OCI-LY7 (cell line): ENCODE measurements around the gene PDAP1.

ENCODE experiments used
- CTCF ChIP-seq: fragments of 200-600 bp; sonication (generic); conservative IDR thresholded peaks from 2 replicates; pipeline ENCODE4 v1.5.1; 2014; ENCODE audit warnings: mild to moderate bottlenecking, antibody characterized with exemption, low read length, moderate library complexity, mixed read lengths
- EZH2phosphoT487 ChIP-seq: fragments of 200-600 bp; sonication (generic); IDR thresholded peaks from 2 replicates; pipeline ENCODE4 v1.6.1; 2018; ENCODE audit warnings: low read depth, borderline replicate concordance, mild to moderate bottlenecking, mixed run types, antibody characterized with exemption, low read length, moderate library complexity, mixed read lengths

GRCh38 chr7:99447943-99448342 is 39.5 kb upstream of the PDAP1 start:
- TF ChIP-seq CTCF (no peak), EZH2phosphoT487 (no peak)
